GM13976 (cell line): ENCODE data around the gene WT1.
A peak's percentile ranks its signal among the peaks of the same experiment; 100 is the strongest.

Experiments
- DNase-seq: peaks from one replicate; pipeline ENCODE4 v3.0.0; 2012; ENCODE audit warnings: low spot score
- in situ Hi-C: fragments of 300-500 bp; cut with MboI; formaldehyde crosslinking; loops from one replicate; pipeline ENCODE4 v1.12.0; 2022; ENCODE audit warnings: low sequenced_read_pairs, mixed read lengths, inconsistent platforms; ENCODE audit not compliant: unreplicated experiment
- TF ChIP-seq, protein P1 (sequence below): IDR thresholded peaks from 2 replicates; pipeline ENCODE4 v1.5.1; 2012; ENCODE audit warnings: borderline replicate concordance, mild to moderate bottlenecking; ENCODE audit not compliant: insufficient read depth; ENCODE audit errors: extremely low read depth, missing control alignments, control extremely low read depth

Gene WT1

DNA sequence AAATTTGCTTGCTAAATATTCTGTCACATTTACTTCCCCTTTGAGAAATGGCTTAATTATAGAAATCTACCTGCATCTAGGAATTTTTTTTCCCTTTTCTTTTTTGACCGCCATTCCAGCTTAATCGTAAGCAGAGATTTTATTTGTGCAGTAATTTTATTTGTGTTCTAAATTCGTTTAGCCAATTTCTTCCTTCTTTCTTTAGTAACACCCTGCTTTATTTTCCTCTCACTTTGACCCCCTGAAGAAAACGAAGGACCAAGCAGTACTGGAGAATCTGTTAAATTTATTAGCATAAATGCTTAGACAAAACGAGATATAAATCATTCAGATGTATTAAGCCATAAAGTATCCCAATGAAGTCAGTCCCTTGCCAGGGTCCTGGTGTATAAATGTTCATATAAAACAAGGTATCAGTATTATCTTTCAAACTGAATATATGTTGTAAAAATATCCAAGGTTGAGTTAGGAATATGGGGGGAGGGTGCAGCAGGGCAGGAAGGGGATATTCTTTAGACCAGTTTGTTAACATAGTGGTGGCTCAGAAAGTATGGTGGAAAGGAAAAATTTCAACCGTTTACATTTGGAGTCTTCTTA, 5.1 kb upstream of the WT1 start:
- TF ChIP-seq, protein P1, sequence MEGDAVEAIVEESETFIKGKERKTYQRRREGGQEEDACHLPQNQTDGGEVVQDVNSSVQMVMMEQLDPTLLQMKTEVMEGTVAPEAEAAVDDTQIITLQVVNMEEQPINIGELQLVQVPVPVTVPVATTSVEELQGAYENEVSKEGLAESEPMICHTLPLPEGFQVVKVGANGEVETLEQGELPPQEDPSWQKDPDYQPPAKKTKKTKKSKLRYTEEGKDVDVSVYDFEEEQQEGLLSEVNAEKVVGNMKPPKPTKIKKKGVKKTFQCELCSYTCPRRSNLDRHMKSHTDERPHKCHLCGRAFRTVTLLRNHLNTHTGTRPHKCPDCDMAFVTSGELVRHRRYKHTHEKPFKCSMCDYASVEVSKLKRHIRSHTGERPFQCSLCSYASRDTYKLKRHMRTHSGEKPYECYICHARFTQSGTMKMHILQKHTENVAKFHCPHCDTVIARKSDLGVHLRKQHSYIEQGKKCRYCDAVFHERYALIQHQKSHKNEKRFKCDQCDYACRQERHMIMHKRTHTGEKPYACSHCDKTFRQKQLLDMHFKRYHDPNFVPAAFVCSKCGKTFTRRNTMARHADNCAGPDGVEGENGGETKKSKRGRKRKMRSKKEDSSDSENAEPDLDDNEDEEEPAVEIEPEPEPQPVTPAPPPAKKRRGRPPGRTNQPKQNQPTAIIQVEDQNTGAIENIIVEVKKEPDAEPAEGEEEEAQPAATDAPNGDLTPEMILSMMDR = no peak
- in situ Hi-C loops = no loop called here
- DNase-seq = no peak

DNA sequence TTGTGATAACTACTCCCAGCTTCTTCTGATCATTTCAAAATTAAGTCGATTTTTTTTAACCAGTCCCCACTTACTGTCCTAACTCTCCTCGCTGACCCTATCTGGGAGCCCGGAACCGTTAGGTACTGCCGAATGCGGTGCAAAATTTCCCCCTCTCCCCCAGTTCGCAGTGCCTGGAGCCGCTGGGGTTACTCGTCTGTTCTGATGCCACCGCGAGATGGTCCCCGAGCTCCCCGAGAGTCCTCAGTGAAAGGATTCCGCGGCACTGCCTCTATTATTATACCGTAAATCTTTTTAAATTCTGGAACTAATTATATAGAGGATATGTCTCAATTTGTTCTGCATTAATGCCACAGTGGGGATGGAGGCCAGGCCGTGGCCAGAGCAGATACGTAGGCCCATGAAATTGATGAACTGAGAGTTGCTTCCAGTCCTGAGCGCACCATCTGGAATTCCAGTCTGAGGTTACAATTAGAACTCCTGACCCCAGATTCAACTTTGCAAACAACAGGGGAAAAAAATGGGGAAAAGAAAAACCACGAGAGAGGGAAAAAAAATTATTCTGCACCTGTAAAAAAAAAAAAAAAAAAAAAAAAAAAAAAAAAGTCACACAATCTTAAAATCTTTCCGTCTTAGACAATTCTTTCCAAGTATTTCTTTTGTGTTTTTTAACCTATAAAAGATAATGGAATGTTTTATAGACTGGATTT, 4.3 kb upstream of the WT1 start:
- in situ Hi-C loops = no loop called here
- TF ChIP-seq, protein P1 = no peak
- no peak for DNase-seq

DNA sequence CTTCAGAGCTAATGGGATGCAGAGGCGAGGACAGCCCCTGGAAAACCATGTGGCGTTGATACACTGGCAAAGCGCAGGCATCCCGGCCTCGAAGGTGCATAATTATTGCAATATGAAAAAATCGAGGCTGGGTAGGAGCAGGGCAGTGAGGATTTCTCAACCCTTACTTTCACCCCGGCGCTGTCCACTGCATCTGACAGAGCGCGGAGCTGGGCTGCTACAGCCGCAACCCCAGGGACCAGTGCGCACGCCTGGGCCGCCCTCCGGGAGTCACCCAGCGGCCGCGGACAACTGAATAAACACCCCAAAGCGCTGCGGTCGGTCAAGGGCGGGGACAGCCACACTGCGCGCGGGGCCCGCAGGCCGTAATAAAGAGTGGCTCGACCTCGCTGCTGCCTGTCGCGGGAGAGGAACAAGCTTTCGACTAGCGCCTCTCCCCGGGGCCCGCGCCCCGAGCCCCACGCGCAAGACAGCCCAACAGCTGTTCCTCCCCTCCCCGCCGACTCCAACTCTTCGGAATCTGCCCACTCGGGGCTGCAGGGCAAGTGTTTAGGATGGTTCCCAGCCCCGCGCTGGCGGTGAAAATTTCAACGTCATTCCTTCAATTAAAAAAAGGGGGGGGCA, 3.6 kb upstream of the WT1 start:
- TF ChIP-seq, protein P1 = no peak
- in situ Hi-C loops = no loop called here
- DNase-seq = peak; percentile 49

DNA sequence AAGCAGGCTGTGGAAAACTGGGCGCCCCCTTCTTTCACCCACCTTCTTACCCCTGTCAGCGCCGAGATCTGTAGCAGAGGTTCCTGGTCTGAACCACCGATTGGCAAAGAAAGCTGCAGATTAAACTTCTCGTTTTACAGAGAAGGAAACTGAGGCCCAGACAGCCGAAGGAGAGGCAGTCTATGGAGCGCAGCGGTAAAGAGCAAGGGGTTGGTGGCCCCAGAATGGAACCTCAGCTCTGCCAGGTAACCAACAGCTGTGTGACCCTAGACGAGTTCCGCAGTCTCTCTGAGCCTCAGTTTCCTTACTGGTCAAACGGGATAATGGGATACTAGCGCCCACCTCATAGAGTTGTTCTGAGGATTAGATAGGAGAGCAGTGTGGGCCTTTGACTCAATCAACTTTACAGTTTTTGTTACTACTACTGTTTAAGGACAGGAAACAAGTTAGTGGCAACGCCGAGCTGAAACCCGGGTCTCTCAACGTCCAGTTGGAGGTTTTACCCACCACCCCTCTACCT, 3.1 kb upstream of the WT1 start:
- TF ChIP-seq, protein P1 = no peak
- in situ Hi-C loops = no loop called here

DNA sequence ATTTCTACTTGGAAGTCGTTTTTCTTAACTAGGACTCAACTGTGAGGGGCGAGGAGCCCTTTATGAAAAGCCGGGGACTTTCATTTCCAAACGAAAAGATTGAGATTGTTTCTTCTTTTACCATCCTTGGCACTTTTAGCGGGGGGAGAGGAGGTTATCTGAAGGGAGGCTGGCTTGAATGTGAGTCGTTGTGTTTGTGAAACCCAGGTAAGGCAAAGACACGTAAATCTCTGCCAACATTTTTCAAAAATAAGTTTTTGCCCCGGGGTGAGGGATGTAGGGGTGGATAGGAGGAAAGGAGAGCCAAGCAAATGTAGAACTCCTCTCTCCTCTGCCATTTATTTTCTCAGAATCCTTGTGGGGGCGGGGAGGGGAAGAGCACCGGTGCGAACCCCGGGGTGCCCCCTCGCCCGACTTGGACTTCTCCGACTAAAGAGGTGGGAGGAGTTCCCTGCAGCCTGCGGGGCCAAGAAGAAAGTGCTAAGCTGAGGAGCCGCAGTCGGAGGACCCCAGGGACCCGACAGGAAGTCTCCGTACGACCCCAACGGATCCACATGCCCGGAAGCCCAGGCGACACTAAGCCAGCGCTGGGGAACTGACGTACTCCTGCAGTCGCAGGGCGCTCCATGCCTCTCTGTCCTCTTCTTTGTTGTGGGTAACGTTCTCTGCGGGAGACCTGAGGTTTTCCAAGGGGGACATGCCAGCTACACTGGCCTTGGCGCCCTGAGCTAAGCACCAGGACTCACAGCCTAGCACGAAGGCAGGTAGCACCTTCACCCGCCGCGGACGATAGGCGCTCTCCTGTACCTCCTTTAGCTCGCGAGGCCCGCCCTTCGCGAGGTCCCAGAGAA, 2.4 kb upstream of the WT1 start:
- in situ Hi-C loops = no loop called here
- TF ChIP-seq, protein P1 = no peak
- no peak for DNase-seq

More for the DNA sequence above, 3.1 kb upstream of the WT1 start:
- DNase-seq = no peak

DNA sequence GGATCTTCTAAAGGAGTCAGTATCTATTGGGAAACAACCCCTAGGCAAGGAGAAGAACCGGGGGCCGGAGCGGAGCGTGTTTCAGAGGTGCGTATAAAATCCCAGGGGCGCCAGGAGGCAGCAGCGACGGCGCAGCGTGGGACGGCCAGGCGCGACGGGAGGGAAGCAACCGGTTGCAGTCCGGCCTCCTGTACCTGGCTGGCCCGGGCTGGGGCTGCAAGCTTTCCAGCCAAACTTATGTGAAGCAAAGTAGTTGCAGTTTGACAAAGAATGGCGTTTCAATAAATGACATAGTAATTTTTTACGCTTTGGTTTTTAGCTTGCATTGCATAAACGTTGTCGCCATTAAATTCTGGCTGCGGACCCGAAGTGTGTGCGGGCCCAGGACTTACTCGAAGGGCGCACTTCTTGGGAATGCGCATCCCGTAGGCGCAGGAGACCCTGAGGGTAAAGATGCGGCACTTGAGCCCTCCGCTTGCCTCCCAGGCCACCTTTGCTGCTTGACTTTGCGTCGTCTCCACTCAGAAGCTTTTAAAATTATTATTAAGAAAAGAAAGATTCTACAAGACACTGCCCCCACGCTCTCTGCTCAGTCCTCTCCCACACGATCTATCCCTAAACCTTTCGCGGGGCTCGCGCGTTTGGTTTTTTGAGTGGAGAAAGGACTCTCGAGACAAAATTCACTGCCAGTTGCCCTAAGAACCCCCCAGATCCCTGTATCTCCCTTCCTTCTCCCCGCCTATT, 1.6 kb upstream of the WT1 start:
- TF ChIP-seq, protein P1 = no peak
- in situ Hi-C loops = no loop called here

More for the DNA sequence above, 1.6 kb upstream of the WT1 start:
- DNase-seq = no peak
